Fibroblast of the aortic adventitia (primary cell): ENCODE data around the gene AGPAT4. TPM values are rescaled to one million over a fixed set of nuclear protein-coding genes. Genes with fewer than 3 reads are reported as not detected.

ENCODE experiments used
- DNase-seq: peaks from one replicate; pipeline ENCODE4 v3.0.0-alpha.2; 2010; ENCODE audit warnings: low read depth
- H3K4me3 ChIP-seq: 2 replicates; pipeline ENCODE4 v1.5.1; 2011; ENCODE audit warnings: low read depth, mild to moderate bottlenecking, control low read depth, low read length, moderate library complexity
- total RNA-seq: library from RNA; depleted of rRNA; stranded (reverse); fragments of >200 nt; gene quantifications from 2 replicates; pipeline ENCODE4 v1.2.3, GENCODE V29; 2012; ENCODE audit warnings: low replicate concordance
- TF ChIP-seq, protein P1 (sequence below): IDR thresholded peaks from 2 replicates; pipeline ENCODE4 v1.5.1; 2011; ENCODE audit warnings: mild to moderate bottlenecking, low read length, control low read depth, inconsistent platforms; ENCODE audit not compliant: insufficient read depth

AGPAT4 gene
- total RNA-seq, 1 donor, result 11.6 TPM

- TF ChIP-seq, protein P1, sequence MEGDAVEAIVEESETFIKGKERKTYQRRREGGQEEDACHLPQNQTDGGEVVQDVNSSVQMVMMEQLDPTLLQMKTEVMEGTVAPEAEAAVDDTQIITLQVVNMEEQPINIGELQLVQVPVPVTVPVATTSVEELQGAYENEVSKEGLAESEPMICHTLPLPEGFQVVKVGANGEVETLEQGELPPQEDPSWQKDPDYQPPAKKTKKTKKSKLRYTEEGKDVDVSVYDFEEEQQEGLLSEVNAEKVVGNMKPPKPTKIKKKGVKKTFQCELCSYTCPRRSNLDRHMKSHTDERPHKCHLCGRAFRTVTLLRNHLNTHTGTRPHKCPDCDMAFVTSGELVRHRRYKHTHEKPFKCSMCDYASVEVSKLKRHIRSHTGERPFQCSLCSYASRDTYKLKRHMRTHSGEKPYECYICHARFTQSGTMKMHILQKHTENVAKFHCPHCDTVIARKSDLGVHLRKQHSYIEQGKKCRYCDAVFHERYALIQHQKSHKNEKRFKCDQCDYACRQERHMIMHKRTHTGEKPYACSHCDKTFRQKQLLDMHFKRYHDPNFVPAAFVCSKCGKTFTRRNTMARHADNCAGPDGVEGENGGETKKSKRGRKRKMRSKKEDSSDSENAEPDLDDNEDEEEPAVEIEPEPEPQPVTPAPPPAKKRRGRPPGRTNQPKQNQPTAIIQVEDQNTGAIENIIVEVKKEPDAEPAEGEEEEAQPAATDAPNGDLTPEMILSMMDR, result no peak
Observed at GRCh38 chr6:161299726-161300125, 25.9 kb upstream of the AGPAT4 start.

DNA sequence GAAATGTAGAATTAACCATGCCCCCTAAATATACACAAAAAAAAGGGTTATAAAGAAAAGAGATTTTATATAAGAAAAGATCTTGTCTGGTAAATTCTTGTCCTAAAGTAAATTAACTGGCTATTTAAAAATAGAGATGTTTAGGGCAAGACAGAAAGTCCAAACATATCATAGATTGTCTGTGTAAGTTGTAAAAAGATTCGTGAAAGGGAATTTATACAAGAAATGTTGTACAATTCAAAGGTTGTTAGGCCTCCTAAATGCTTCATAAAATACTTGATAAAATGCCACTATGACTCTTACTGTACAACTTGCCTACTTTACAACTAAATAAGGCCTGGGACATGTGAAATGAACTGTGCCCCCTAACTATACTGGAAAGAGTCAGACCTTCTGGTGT is 21.9 kb upstream of the AGPAT4 start:
- TF ChIP-seq, protein P1, result no peak
- DNase-seq, result no peak

More at GRCh38 chr6:161299726-161300125, 25.9 kb upstream of the AGPAT4 start:
- no peak overlapping the region for H3K4me3 ChIP-seq
- peak; percentile 24 for DNase-seq

GRCh38 chr6:161292650-161293281 is 18.9 kb upstream of the AGPAT4 start:
- H3K4me3 ChIP-seq, result no peak overlapping the region
- TF ChIP-seq, protein P1, result no peak
- DNase-seq, result no peak

More for the DNA sequence above, 21.9 kb upstream of the AGPAT4 start:
- H3K4me3 ChIP-seq, result no peak overlapping the region

DNA sequence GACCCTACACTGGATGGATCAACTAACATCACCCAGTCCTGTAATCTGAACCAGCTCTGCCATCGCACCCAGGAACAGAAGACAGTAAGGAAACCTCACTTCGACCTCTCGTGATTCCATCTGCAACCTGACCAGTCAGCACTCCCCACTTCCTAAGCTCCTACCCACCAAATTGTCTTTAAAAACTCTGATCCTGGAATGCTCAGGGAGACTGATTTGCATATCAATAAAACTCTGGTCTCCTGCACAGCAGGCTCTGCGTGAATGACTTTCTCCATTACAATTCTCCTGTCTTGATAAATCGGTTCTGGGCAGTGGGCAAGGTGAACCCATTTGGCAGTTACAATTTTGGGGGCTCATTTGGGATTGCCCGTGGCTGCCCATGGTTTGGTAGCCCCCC is 18.3 kb upstream of the AGPAT4 start:
- DNase-seq, result no peak
- H3K4me3 ChIP-seq, result no peak overlapping the region
- TF ChIP-seq, protein P1, result no peak

GRCh38 chr6:161290751-161291150 is 16.9 kb upstream of the AGPAT4 start:
- TF ChIP-seq, protein P1, result no peak
- H3K4me3 ChIP-seq, result no peak overlapping the region
- DNase-seq, result no peak

DNA sequence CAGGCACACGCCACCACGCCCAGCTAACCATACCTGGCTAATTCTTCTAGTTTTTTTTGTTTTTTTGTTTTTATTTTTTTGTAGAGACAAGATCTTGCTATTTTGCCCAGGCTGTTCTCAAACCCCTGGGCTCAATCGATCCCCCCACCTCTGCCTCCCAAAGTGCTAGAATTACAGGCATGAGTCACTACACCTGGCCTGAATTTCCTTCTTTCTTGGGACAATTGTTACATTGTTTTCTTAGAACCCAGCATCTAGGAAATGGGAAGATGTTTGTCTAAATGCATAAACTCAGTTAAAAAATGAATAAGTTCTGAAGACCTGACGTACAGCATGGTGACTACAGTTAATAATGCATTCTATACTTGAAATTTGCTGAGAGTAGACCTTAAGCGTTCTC is 10.8 kb upstream of the AGPAT4 start:
- H3K4me3 ChIP-seq, result no peak overlapping the region
- TF ChIP-seq, protein P1, result no peak
- DNase-seq, result no peak

DNA sequence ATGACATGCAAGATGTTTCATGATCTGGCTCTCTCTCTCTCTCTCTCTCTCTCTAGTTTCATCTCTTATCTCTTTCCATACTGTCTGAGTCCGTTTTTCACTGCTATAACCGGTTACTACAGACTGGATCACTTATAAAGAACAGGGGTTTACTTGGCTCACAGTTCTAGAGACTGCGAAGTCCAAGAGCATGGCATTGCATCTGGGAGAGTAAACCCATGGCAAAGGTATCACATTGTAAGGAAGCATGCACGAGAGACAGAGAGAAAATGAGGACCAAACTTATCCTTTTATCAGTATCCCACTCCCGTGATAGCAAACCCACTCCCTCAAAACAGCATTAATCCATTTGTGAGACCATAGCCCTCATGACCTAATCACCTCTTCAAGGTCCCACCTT is 7.2 kb upstream of the AGPAT4 start:
- no peak overlapping the region for H3K4me3 ChIP-seq
- no peak for DNase-seq
- TF ChIP-seq, protein P1, result no peak
